Mesendoderm (in vitro differentiated cells): Measurements from ENCODE around the gene MRPL53.

Experiments used
- DNase-seq: peaks from one replicate; pipeline ENCODE4 v3.0.0; 2013
- H2AK5ac ChIP-seq: 2 replicates; pipeline ENCODE4 v1.6.1; 2013; ENCODE audit warnings: low read length, inconsistent platforms
- H2BK120ac ChIP-seq: 2 replicates; pipeline ENCODE4 v1.6.1; 2013; ENCODE audit warnings: low read depth, mild to moderate bottlenecking, low read length, moderate library complexity, mixed read lengths
- H2BK15ac ChIP-seq: replicated peaks from 2 replicates; pipeline ENCODE4 v1.6.1; 2013; ENCODE audit warnings: low read depth, mild to moderate bottlenecking, moderate library complexity
- H2BK5ac ChIP-seq: 2 replicates; pipeline ENCODE4 v1.6.1; 2013; ENCODE audit warnings: low read length, inconsistent platforms
- H3K18ac ChIP-seq: 2 replicates; pipeline ENCODE4 v1.6.1; 2013; ENCODE audit warnings: mild to moderate bottlenecking, low read length, mixed read lengths
- H3K23ac ChIP-seq: one replicate; pipeline ENCODE4 v1.6.1; 2013; ENCODE audit warnings: low read length
- H3K27ac ChIP-seq: 2 replicates; pipeline ENCODE4 v1.5.1; 2013; ENCODE audit warnings: low read depth, mild to moderate bottlenecking, inconsistent platforms, low read length, moderate library complexity
- H3K27me3 ChIP-seq: 2 replicates; pipeline ENCODE4 v1.6.1; 2013; ENCODE audit warnings: low read length, control low read depth, mild to moderate bottlenecking, inconsistent platforms; ENCODE audit not compliant: insufficient read depth, poor library complexity
- H3K36me3 ChIP-seq: 2 replicates; pipeline ENCODE4 v1.6.1; 2013; ENCODE audit warnings: low read length, inconsistent platforms; ENCODE audit not compliant: control insufficient read depth, insufficient read depth
- H3K4ac ChIP-seq: one replicate; pipeline ENCODE4 v1.6.1; 2013; ENCODE audit warnings: low read depth, mild to moderate bottlenecking, low read length, moderate library complexity
- H3K4me1 ChIP-seq: 2 replicates; pipeline ENCODE4 v1.6.1; 2013; ENCODE audit warnings: low read depth, low read length, inconsistent platforms; ENCODE audit not compliant: control insufficient read depth
- H3K4me2 ChIP-seq: 2 replicates; pipeline ENCODE4 v1.6.1; 2013; ENCODE audit warnings: low read length
- H3K4me3 ChIP-seq: 2 replicates; pipeline ENCODE4 v1.5.1; 2013; ENCODE audit warnings: mild to moderate bottlenecking, low read length
- H3K56ac ChIP-seq: one replicate; pipeline ENCODE4 v1.6.1; 2013; ENCODE audit warnings: low read length
- H3K79me1 ChIP-seq: 2 replicates; pipeline ENCODE4 v1.6.1; 2013; ENCODE audit warnings: low read length, inconsistent platforms
- H3K79me2 ChIP-seq: 2 replicates; pipeline ENCODE4 v1.6.1; 2013; ENCODE audit warnings: mild to moderate bottlenecking, low read length; ENCODE audit not compliant: control insufficient read depth, insufficient read depth
- H3K9ac ChIP-seq: 2 replicates; pipeline ENCODE4 v1.6.1; 2013; ENCODE audit warnings: low read length, inconsistent platforms
- H4K5ac ChIP-seq: one replicate; pipeline ENCODE4 v1.6.1; 2013; ENCODE audit warnings: low read length
- H4K8ac ChIP-seq: one replicate; pipeline ENCODE4 v1.6.1; 2013; ENCODE audit warnings: low read depth, mild to moderate bottlenecking, control low read depth, low read length, moderate library complexity
- WGBS: extraction: QIAGEN DNeasy Blood & Tissue Kit; methylation state at CpG from one replicate; pipeline ENCODE4 v1.1.7; 2013; ENCODE audit warnings: low lambda C conversion rate, missing lambda C conversion rate; ENCODE audit not compliant: insufficient coverage; ENCODE audit errors: extremely low coverage; 5-methylcytosine and 5-hydroxymethylcytosine counted together

MRPL53 gene

GRCh38 chr2:74458132-74458937 is 14.1 kb downstream of the MRPL53 start, which contains the start of gene WBP1:
TSS of gene WBP1 (plus strand) at chr2:74458438. CDS start at chr2:74458603, 165 bp downstream.
- Histone ChIP-seq H3K79me1 (peaks cover 10% of the 10 kb centered on the region), H3K4ac (peak within 1 kb of the TSS; percentile 28), H3K4me1 (peaks cover 6% of the 10 kb centered on the region), H3K18ac (peak within 1 kb of the TSS; percentile 34), H3K27me3 (no peaks in the 10 kb centered on the region), H4K8ac (peak within 1 kb of the TSS; percentile 43), H3K9ac (peak within 1 kb of the TSS; percentile 100), H3K4me3 (peak within 1 kb of the TSS; percentile 99), H3K36me3 (peaks cover 3% of the 10 kb centered on the region), H3K79me2 (peaks cover 9% of the 10 kb centered on the region), H3K4me2 (peak within 1 kb of the TSS; percentile 96), H2BK15ac (no peak within 1 kb of the TSS), H2BK5ac (peak within 1 kb of the TSS; percentile 76), H3K23ac (no peak within 1 kb of the TSS), H3K56ac (peak within 1 kb of the TSS; percentile 100), H3K27ac (peak within 1 kb of the TSS; percentile 93), H2BK120ac (no peak within 1 kb of the TSS), H2AK5ac (peak within 1 kb of the TSS; percentile 84), H4K5ac (peak within 1 kb of the TSS; percentile 82)
- DNase-seq: peak; percentile 100
- WGBS: no CpG with 5 or more reads among the region's 38 CpGs

GRCh38 chr2:74457549-74458131 is 14.8 kb downstream of the MRPL53 start:
- no peak overlapping the region for H2AK5ac ChIP-seq
- H4K8ac ChIP-seq: no peak overlapping the region
- WGBS: no CpG with 5 or more reads among the region's 46 CpGs
- no peaks in the 10 kb centered on the region for H3K27me3 ChIP-seq
- H3K36me3 ChIP-seq: peaks cover 3% of the 10 kb centered on the region
- H3K79me1 ChIP-seq: peaks cover 10% of the 10 kb centered on the region
- H3K9ac ChIP-seq: peak overlapping the region; percentile 93
- peak overlapping the region; percentile 34 for H3K18ac ChIP-seq
- peak overlapping the region; percentile 97 for H3K56ac ChIP-seq
- peak overlapping the region; percentile 93 for H3K27ac ChIP-seq
- peak overlapping the region; percentile 76 for H2BK5ac ChIP-seq
- H3K4me1 ChIP-seq: peaks cover 6% of the 10 kb centered on the region
- H3K4me3 ChIP-seq: peak overlapping the region; percentile 68
- no peak overlapping the region for H3K23ac ChIP-seq
- H3K4me2 ChIP-seq: peak overlapping the region; percentile 86
- H4K5ac ChIP-seq: no peak overlapping the region
- DNase-seq: peak; percentile 80
- peak overlapping the region; percentile 22 for H3K4ac ChIP-seq
- H2BK120ac ChIP-seq: no peak overlapping the region
- H3K79me2 ChIP-seq: peaks cover 9% of the 10 kb centered on the region
- H2BK15ac ChIP-seq: no peak overlapping the region

- H3K27ac ChIP-seq: peak overlapping the region; percentile 74
These were observed 15.3 kb downstream of the MRPL53 start for GRCh38 chr2:74457129-74457548.

GRCh38 chr2:74454654-74455511 is 17.6 kb downstream of the MRPL53 start, which contains the start of gene INO80B:
TSS of gene INO80B (plus strand) at chr2:74455087. CDS start at chr2:74455117, 30 bp downstream.
- Histone ChIP-seq H3K23ac (no peak within 1 kb of the TSS), H3K18ac (no peak within 1 kb of the TSS), H3K27ac (no peak within 1 kb of the TSS), H3K4me3 (peak within 1 kb of the TSS; percentile 75), H3K4me1 (peaks cover 6% of the 10 kb centered on the region), H3K27me3 (no peaks in the 10 kb centered on the region), H2BK15ac (no peak within 1 kb of the TSS), H3K79me2 (peaks cover 9% of the 10 kb centered on the region), H4K8ac (peak within 1 kb of the TSS; percentile 57), H3K9ac (peak within 1 kb of the TSS; percentile 72), H3K79me1 (peaks cover 10% of the 10 kb centered on the region), H2BK5ac (no peak within 1 kb of the TSS), H3K4ac (no peak within 1 kb of the TSS), H2BK120ac (no peak within 1 kb of the TSS), H2AK5ac (no peak within 1 kb of the TSS), H4K5ac (no peak within 1 kb of the TSS), H3K36me3 (no peaks in the 10 kb centered on the region), H3K56ac (peak within 1 kb of the TSS; percentile 87), H3K4me2 (peak within 1 kb of the TSS; percentile 86)
- DNase-seq: peak; percentile 98
- no CpG with 5 or more reads among the region's 40 CpGs for WGBS

More at GRCh38 chr2:74457129-74457548, 15.3 kb downstream of the MRPL53 start:
- no peak overlapping the region for H4K5ac ChIP-seq
- no peak overlapping the region for H2BK15ac ChIP-seq
- H3K4ac ChIP-seq: peak overlapping the region; percentile 22
- peak overlapping the region; percentile 12 for H2BK5ac ChIP-seq
- H3K9ac ChIP-seq: peak overlapping the region; percentile 71
- H3K56ac ChIP-seq: peak overlapping the region; percentile 77
- no peak for DNase-seq
- no peak overlapping the region for H2BK120ac ChIP-seq
- H3K4me3 ChIP-seq: peak overlapping the region; percentile 13
- H3K79me1 ChIP-seq: peaks cover 10% of the 10 kb centered on the region
- peaks cover 6% of the 10 kb centered on the region for H3K4me1 ChIP-seq
- H3K79me2 ChIP-seq: peaks cover 9% of the 10 kb centered on the region
- no CpG with 5 or more reads among the region's 27 CpGs for WGBS
- H2AK5ac ChIP-seq: no peak overlapping the region
- H3K27me3 ChIP-seq: no peaks in the 10 kb centered on the region
- H4K8ac ChIP-seq: peak overlapping the region; percentile 43
- peaks cover 3% of the 10 kb centered on the region for H3K36me3 ChIP-seq
- peak overlapping the region; percentile 44 for H3K4me2 ChIP-seq
- no peak overlapping the region for H3K18ac ChIP-seq
- no peak overlapping the region for H3K23ac ChIP-seq

- Histone ChIP-seq H3K56ac (no peak overlapping the region), H3K79me2 (peaks cover 2% of the 10 kb centered on the region), H3K36me3 (no peaks in the 10 kb centered on the region), H2BK15ac (no peak overlapping the region), H3K23ac (no peak overlapping the region), H3K27me3 (no peaks in the 10 kb centered on the region), H4K8ac (no peak overlapping the region), H3K79me1 (peaks cover 3% of the 10 kb centered on the region), H3K9ac (no peak overlapping the region), H2BK5ac (no peak overlapping the region), H3K4me3 (no peak overlapping the region), H2BK120ac (no peak overlapping the region), H3K4ac (no peak overlapping the region), H2AK5ac (no peak overlapping the region), H3K18ac (no peak overlapping the region), H3K4me1 (peaks cover 2% of the 10 kb centered on the region), H4K5ac (no peak overlapping the region), H3K27ac (no peak overlapping the region), H3K4me2 (no peak overlapping the region)
- DNase-seq: no peak
- WGBS: no CpG with 5 or more reads among the region's 3 CpGs
These were observed 21.8 kb downstream of the MRPL53 start for GRCh38 chr2:74450570-74451190.
